Stimulated activated naive CD8-positive, alpha-beta T cell treated with anti-CD3 and anti-CD28 coated beads, Interleukin-15, amount 100 ng/mL, for 72 hours (primary cell): Measurements from ENCODE around the gene LRP1-AS.

Experiments used
- ATAC-seq: fragments of 150-1000 bp; cut with Tn5 transposase; 2 replicates; pipeline ENCODE4 v1.10.0; 2021; ENCODE audit warnings: mild to moderate bottlenecking, moderate library complexity
- DNase-seq, 2 donors: peaks; one replicate each; pipeline ENCODE4 v3.0.0; 2021 to 2022
- H3K27ac Mint-ChIP-seq, 2 donors: one replicate each; pipeline ENCODE4 v1.8.0; 2022; ENCODE audit warnings: mild to moderate bottlenecking in 2 of 2, mixed read lengths in 2 of 2, moderate library complexity in 2 of 2
- H3K27me3 Mint-ChIP-seq: one replicate; pipeline ENCODE4 v1.8.0; 2022; ENCODE audit warnings: mixed read lengths
- H3K4me1 Mint-ChIP-seq: one replicate; pipeline ENCODE4 v1.8.0; 2022; ENCODE audit warnings: mild to moderate bottlenecking, mixed read lengths
- H3K4me3 Mint-ChIP-seq, 2 donors: one replicate each; pipeline ENCODE4 v1.8.0; 2022; ENCODE audit warnings: mild to moderate bottlenecking in 2 of 2, mixed read lengths in 2 of 2, moderate library complexity in 1 of 2
- H3K9me3 Mint-ChIP-seq, 2 donors: one replicate each; pipeline ENCODE4 v1.8.0; 2022; ENCODE audit warnings: mixed read lengths in 2 of 2

Gene LRP1-AS

GRCh38 chr12:57095440-57095839 is 52.0 kb downstream of the LRP1-AS start:
- H3K9me3 Mint-ChIP-seq: no peaks in the 10 kb centered on the region
- no peak for ATAC-seq

More at GRCh38 chr12:57095440-57095839, 52.0 kb downstream of the LRP1-AS start:
- DNase-seq: no peak
- H3K4me1 Mint-ChIP-seq: peaks cover 91% of the 10 kb centered on the region
- peak overlapping the region in 1 of 2 donors; percentile 19 for H3K4me3 Mint-ChIP-seq
- peak overlapping the region; percentile 67 to 94 for H3K27ac Mint-ChIP-seq
- no peaks in the 10 kb centered on the region for H3K27me3 Mint-ChIP-seq
